Stomach (tissue), 9 donors: Measurements from ENCODE around the gene TOMM5. TPM values are rescaled to one million over a fixed set of nuclear protein-coding genes. Genes with fewer than 3 reads are reported as not detected.

Source experiments
- DNase-seq, 2 donors: peaks; one replicate each; pipeline versions ENCODE4 v3.0.0 to v3.0.0-alpha.2; 2013 to 2019
- H3K27ac ChIP-seq, 5 donors: fragments of 200-600 bp in 4 of 5; sonication (generic) in 4 of 5; one replicate each; pipeline ENCODE4 v1.5.1; 2013 to 2019; ENCODE audit warnings: mild to moderate bottlenecking in 1 of 5, moderate library complexity in 1 of 5
- H3K27me3 ChIP-seq, 3 donors: fragments of 200-600 bp; sonication (generic); one replicate each; pipeline ENCODE4 v1.5.1; 2017 to 2019; ENCODE audit warnings: mixed run types in 1 of 3
- H3K36me3 ChIP-seq, 4 donors: fragments of 200-600 bp; sonication (generic); 1 replicate in 3 of 4; 2 replicates in 1 of 4; pipeline ENCODE4 v1.5.1; 2016 to 2019
- H3K4me1 ChIP-seq, 4 donors: fragments of 200-600 bp; sonication (generic); one replicate each; pipeline ENCODE4 v1.5.1; 2016 to 2019
- H3K4me3 ChIP-seq, 4 donors: fragments of 200-600 bp; sonication (generic) in 3 of 4; one replicate each; pipeline ENCODE4 v1.5.1; 2016 to 2019; ENCODE audit warnings: mild to moderate bottlenecking in 1 of 4
- H3K9me3 ChIP-seq, 4 donors: fragments of 200-600 bp; sonication (generic); one replicate each; pipeline ENCODE4 v1.5.1; 2016 to 2019
- CTCF ChIP-seq, 7 experiments: fragments of 450-650 bp in 4 of 7; fragments of 200-600 bp in 3 of 7; sonication (generic) in 3 of 7; IDR thresholded peaks; one replicate each; pipeline ENCODE4 v1.5.1; 2016 to 2019; ENCODE audit warnings: antibody characterized with exemption in 7 of 7, control low read depth in 2 of 7, mild to moderate bottlenecking in 1 of 7
- EP300 ChIP-seq: sonication (generic); formaldehyde crosslinking; IDR thresholded peaks from one replicate; pipeline ENCODE4 v1.6.1; 2017; ENCODE audit warnings: antibody characterized with exemption
- POLR2A ChIP-seq, 4 donors: fragments of 450-650 bp; IDR thresholded peaks; one replicate each; pipeline ENCODE4 v1.6.1; 2016; ENCODE audit warnings: antibody characterized with exemption in 4 of 4, control low read depth in 2 of 4, mild to moderate bottlenecking in 1 of 4, moderate library complexity in 1 of 4
- POLR2AphosphoS5 ChIP-seq, 3 donors: sonication (generic); formaldehyde crosslinking; IDR thresholded peaks; one replicate each; pipeline ENCODE4 v1.6.1; 2016; ENCODE audit warnings: antibody characterized with exemption in 3 of 3
- WGBS, 5 donors: extraction: QIAGEN DNeasy Blood & Tissue Kit in 3 of 5; methylation state at CpG; one replicate each; pipeline versions ENCODE4 v1.1.5 to v1.1.7; 2013 to 2018; 5-methylcytosine and 5-hydroxymethylcytosine counted together
- intact Hi-C: fragments of 100-400 bp; cut with DNase I; formaldehyde crosslinking; loops from one replicate; pipeline ENCODE4 v1.15.1; 2023; ENCODE audit warnings: low total_unique reads
- polyA plus RNA-seq, 3 donors: library from polyadenylated mRNA; stranded (reverse); fragments of 200-250 nt; gene quantifications; one replicate each; pipeline ENCODE4 v1.2.3, GENCODE V29; 2013
- total RNA-seq, 5 donors: library from RNA; depleted of rRNA; stranded (reverse); fragments of >200 nt; gene quantifications; one replicate each; pipeline versions ENCODE4 v1.1.0 to v1.2.3, GENCODE V29; 2014 to 2016
- donor health status: healthy with polysubstance abuse.
- donor health status: Bipolar disorder and iron deficiency.
- donor health status: healthy.

The TOMM5 gene
- total and polyA plus RNA-seq, 8 donors = 29.3 to 173 (median 113) TPM

GRCh38 chr9:37611961-37612360 is 19.6 kb upstream of the TOMM5 start:
- no peaks in the 10 kb centered on the region for H3K4me1 ChIP-seq
- no peak overlapping the region for H3K27ac ChIP-seq
- no peak for DNase-seq
- intact Hi-C loops = no loop called here
- no peaks in the 10 kb centered on the region for H3K36me3 ChIP-seq
- peaks cover 0 to 3% (median 0%) of the 10 kb centered on the region in 3 donors for H3K27me3 ChIP-seq
- H3K9me3 ChIP-seq = no peaks in the 10 kb centered on the region
- H3K4me3 ChIP-seq = no peak overlapping the region
- TF ChIP-seq POLR2A (IDR thresholded peaks at IDR 0.05) (no peak), EP300 (no peak), POLR2AphosphoS5 (IDR thresholded peaks at IDR 0.05) (no peak), CTCF (IDR thresholded peaks at IDR 0.05) (no peak)
- 25 to 71% (median 41%) methylated on average over 1 of the region's 1 CpG for WGBS, 5 donors

GRCh38 chr9:37611014-37611413 is 18.6 kb upstream of the TOMM5 start:
- Histone ChIP-seq H3K27me3 (peaks cover 0 to 3% (median 0%) of the 10 kb centered on the region in 3 donors), H3K4me1 (no peaks in the 10 kb centered on the region), H3K36me3 (no peaks in the 10 kb centered on the region), H3K27ac (no peak overlapping the region), H3K4me3 (no peak overlapping the region), H3K9me3 (no peaks in the 10 kb centered on the region)
- TF ChIP-seq POLR2AphosphoS5 (IDR thresholded peaks at IDR 0.05) (no peak), EP300 (no peak), POLR2A (IDR thresholded peaks at IDR 0.05) (no peak), CTCF (IDR thresholded peaks at IDR 0.05) (no peak)
- intact Hi-C loops = no loop called here
- 65 to 72% (median 69%) methylated on average over 6 of the region's 6 CpGs for WGBS, 5 donors
- DNase-seq = no peak

GRCh38 chr9:37609735-37610397 is 17.5 kb upstream of the TOMM5 start:
- 71 to 84% (median 82%) methylated on average over 6 of the region's 6 CpGs for WGBS, 5 donors
- Histone ChIP-seq H3K27ac (no peak overlapping the region), H3K9me3 (no peaks in the 10 kb centered on the region), H3K4me1 (no peaks in the 10 kb centered on the region), H3K27me3 (peaks cover 0 to 9% (median 0%) of the 10 kb centered on the region in 3 donors), H3K36me3 (no peaks in the 10 kb centered on the region), H3K4me3 (no peak overlapping the region)
- TF ChIP-seq POLR2AphosphoS5 (IDR thresholded peaks at IDR 0.05) (no peak), POLR2A (IDR thresholded peaks at IDR 0.05) (no peak), EP300 (no peak), CTCF (IDR thresholded peaks at IDR 0.05) (no peak)
- DNase-seq = no peak
- intact Hi-C loops = no loop called here

GRCh38 chr9:37608250-37608649 is 15.9 kb upstream of the TOMM5 start:
- H3K9me3 ChIP-seq = no peaks in the 10 kb centered on the region
- no peak overlapping the region for H3K4me3 ChIP-seq
- TF ChIP-seq POLR2AphosphoS5 (IDR thresholded peaks at IDR 0.05) (no peak), EP300 (no peak), CTCF (IDR thresholded peaks at IDR 0.05) (no peak), POLR2A (IDR thresholded peaks at IDR 0.05) (no peak)
- H3K4me1 ChIP-seq = peaks cover 0 to 1% (median 0%) of the 10 kb centered on the region in 4 donors
- no peak for DNase-seq
- intact Hi-C loops = no loop called here
- H3K27ac ChIP-seq = no peak overlapping the region
- no peaks in the 10 kb centered on the region for H3K36me3 ChIP-seq
- peaks cover 0 to 9% (median 0%) of the 10 kb centered on the region in 3 donors for H3K27me3 ChIP-seq
